Brain pericyte (primary cell): ENCODE data around the gene TXNDC15.

ENCODE experiments used
- DNase-seq: peaks from one replicate; pipeline ENCODE4 v3.0.0-alpha.2; 2012; ENCODE audit warnings: low read depth, low spot score

TXNDC15 gene

DNA sequence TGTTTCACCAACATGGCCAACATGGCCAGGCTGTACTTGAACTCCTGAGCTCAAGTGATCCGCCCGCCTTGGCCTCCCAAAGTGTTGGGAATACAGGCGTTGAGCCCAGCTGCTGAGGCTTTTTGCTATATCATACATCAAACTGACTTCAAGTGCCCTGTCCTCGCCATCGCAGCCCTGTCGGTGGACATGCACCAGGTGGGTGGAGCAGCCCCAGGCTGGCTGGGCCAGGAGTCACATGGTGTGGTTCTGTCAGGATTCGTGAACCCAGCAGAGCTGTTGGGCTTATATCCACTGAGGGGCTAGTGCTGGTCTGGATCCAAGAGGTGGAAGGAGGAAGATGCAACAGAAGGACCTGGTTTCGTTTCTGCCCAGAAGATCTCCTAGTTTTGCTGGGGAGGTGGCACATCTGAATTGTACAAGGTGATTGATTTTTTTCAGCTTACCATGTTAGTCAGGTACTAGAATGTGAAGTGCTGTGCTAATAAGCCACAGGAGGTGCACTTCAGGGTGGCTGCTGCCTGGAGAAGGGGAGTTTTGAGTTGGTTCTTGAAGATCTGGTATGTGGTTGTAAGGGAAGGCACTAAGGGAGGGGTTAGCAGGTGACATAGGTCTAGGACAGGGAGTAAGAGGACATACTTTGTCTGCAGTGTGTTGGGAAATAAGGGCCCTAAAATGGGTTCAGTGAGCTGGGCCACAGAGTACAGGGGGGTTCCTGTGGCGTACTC is 46.8 kb downstream of the TXNDC15 start:
- no peak for DNase-seq

DNA sequence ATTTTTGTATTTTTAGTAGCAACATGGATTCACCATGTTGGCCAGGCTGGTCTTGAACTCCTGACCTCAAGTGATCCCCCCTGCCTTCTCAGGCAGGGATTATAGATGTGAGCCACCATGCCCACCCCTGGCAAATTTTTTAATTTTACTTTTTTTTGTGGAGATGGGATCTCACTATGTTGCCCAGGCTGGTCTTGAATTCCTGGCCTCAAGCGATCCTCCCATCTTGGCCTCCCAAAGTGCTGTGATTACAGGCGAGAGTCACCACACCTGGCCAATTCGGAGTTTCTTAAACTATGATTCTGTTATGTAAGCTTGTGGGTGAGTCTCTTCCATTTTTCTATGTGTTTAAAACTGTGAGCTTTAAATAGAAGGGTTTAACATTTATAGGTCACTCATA is 58.3 kb downstream of the TXNDC15 start:
- DNase-seq = no peak

DNA sequence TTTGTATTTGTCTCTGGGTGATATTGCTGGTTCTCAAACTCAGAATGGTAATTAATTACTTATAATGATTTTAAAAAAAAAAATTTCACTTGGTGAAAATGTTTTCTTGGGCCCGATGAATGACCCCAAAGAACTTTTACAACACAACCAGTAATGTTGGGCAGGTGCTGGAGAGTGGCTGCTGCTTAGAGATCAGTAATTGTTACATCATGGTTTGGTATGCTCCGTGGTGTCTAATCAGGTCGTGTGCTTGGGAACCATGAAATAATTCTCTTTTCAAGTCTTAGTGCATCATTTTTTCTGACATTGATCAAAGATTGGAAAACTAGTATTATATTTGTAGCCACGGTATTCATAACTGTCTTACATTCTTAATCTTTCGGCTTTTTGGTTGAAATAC is 60.0 kb downstream of the TXNDC15 start:
- DNase-seq = no peak

DNA sequence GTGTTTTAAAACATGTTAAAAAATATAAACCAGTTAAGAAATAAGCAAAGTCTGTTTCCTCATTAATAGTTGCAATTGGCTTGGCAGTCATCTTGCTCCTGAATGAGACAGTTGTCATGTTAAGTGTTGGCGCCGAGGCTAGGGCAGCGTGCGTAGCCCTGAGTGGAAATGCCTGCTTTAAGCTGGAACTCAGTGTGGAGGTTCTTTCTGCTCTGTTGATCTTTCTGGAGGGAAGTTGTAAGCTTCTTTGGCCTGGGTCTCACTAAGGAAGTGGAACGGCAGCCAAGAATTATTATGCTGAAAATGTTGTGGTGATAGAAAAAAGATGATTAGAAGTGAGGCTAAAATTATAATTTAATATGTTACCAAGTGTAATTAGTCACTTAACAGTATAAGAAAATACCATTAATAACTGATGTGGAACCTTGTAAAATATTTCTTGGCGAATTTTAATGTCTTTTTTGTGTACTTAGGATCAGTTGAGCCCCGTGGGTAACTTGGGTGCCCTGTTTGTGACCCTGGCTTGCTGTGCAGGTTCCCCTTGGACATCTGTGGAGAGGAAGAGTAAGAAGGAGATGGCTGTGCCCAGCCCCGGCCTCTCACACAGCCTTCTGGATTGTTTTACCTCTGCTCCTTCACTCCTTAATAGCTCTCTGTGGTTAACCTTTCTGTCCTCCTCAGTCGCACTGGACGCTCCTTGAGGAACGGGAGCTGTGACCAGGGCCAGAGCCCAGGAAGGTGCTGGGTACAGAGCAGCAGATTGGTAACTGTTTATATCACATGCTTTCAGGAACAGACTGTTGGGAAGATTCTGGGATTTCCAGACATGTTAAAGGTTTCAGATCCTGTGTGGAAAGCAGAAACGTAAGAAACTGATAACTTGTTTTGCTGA is 61.8 kb downstream of the TXNDC15 start:
- no peak for DNase-seq

DNA sequence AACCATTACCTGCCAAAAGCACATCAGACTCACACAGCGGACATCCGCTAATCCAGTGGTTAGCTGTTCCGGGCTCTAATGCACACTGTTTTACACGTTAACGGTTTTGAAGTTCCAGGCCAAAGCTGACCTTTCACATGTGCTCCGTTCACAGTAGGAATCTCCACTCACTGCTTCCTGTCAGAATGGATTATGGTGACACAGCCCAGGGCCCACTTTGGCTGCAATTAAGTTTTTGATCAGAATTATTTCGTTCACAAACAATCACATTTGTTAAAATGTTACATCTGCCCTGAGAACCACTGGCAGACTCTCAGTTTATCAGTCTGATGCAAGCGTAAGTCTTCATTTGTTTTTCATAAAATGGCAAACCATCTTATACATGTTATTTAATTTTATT is 63.4 kb downstream of the TXNDC15 start:
- DNase-seq = no peak

DNA sequence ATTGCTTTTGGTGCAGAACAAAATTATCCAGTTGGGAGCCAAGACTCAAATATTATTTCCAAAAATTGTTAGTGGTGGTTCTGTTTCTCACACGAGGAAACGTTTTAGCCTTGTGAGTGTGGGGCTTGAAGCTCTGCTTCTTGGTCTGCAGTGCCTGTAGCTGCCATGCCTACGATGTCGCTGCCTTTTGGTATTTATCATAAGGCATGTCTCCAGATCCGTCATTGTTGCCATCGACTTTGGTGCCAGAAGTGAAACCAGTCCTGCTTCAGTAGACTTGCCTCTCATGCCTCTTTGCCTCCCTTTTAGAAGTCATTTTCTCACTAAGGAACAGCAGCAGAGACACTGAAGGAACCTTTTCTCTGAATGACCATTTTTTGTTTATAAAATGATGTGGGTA is 63.9 kb downstream of the TXNDC15 start:
- no peak for DNase-seq

DNA sequence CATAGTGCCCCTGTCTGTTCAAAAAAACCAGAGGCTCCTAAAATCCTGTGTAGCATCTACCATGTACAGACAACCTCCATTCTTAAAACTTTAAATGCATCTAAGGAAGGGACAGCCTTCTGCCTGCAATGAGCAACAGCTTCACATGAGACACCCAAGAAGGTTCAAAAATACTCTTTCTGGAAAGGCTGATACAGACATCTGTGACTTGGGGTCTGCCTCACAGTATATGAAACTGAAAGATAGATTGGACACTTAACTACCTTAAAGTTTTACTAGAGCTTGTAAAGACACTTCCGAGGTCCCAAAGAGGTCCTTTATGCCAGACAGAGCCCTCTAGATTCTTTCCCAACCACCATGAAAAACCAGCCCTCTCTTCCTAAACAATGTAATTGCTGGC is 65.3 kb downstream of the TXNDC15 start:
- no peak for DNase-seq

DNA sequence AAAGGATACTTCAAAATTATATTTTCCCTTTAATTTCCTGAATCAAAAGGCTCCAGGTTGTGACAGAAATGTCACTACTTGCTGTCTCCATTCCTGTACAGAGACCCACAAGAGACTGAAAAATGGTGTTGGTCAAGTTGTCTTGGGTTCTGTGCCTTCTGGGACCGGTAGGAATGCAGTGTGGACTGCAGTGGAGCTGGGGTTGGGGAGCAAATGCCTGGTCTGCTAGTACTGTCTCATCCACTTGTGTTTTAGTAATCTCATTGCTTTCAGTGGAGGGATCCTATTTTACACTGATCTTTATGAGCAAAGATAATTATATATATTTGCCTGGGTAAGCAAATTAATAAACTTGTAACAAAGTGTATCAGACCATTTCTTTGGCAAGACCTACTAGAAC is 69.4 kb downstream of the TXNDC15 start:
- no peak for DNase-seq

DNA sequence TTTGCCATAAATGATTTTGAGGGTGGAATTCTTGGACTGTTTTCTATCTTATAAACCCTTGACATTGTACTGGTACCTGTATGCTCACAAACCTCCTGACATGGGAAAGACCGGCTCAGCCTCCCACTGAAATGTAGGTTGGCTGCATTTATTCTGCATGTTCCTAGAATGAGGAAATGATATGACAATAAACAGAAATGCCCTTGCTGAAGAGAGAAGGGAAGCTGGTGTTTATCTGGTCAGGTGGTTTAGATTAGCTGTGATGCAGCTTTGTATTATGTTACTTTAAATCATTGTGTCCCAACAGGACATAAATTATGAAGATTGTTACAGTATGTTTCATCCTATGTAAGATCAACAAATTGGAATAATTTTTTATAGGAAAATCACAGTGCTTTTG is 70.5 kb downstream of the TXNDC15 start:
- no peak for DNase-seq

DNA sequence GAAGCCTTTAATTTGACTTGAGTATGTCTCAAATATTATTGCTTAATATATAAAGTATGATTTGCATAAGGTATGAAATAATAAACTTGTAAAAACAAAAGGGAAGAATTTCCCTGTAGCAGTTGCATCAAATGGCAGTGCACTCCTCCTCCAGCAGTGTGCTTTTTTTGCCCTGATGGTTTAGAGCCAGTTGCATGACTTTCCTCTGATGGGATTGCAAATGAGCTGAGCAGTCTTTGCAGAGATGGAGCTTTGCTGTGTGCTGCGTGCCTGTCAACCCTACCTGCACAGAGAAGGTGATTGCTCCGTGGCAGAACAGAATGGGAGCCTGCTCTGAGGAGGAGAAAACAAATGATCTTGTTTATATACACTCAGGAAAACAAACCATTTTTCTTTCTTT is 70.9 kb downstream of the TXNDC15 start:
- DNase-seq = no peak

DNA sequence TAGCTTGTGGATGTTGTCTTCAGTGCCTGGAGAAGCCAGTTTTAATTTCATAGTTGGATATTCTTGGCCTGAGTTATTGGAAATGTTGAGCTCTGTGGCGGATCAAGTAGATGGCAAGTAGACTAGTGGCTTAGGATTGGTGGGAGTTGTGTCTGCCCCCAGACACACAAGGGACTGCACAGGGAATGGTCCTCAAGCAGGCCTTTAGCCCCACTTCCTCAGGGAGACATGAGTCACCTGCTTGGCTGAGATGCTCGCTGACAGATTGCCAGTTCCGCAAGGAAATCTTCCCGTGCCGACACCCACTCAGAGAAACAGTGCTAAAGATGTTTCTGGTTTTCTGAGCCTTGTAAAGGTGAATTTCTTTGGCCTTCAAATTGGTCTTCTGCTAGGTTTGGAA is 74.7 kb downstream of the TXNDC15 start:
- DNase-seq = no peak

DNA sequence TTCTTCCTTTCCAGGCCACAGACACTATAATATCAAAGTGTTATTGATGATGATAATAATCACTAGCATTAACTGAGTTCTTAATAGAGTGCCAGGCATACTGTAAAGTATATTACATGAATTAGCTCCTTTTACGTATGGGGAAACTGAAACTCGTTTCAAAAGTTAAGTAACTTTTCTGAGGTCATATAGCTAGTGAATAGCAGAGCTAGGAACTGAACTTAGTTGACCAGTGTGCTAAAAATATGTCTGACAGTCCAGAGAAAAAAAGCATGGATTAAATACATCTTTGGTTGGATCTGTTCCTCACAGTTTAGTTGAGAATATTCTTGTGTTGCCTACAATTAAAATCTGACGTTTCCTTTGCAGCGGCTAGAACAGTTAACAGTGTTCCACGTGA is 75.1 kb downstream of the TXNDC15 start:
- DNase-seq = no peak
